A549 (cell line): ENCODE results near the gene CLEC2L.

Experiments
- CTCF ChIP-seq: fragments of >200 bp; sonication (Bioruptor Twin); formaldehyde crosslinking; IDR thresholded peaks from 3 replicates; pipeline ENCODE4 v1.5.1; 2016
- E2F6 ChIP-seq: IDR thresholded peaks from 2 replicates; pipeline ENCODE4 v1.6.1; 2012; ENCODE audit warnings: low read depth, borderline replicate concordance
- MYC ChIP-seq: IDR thresholded peaks from 2 replicates; pipeline ENCODE4 v1.6.1; 2012; ENCODE audit warnings: mild to moderate bottlenecking, inconsistent platforms, low read length, improper control_type of control experiment, borderline replicate concordance
- POLR2A ChIP-seq: IDR thresholded peaks from 2 replicates; pipeline ENCODE4 v1.6.1; 2012; ENCODE audit warnings: mild to moderate bottlenecking, low read length
- RFX5 ChIP-seq: fragments of 450-650 bp; IDR thresholded peaks from 2 replicates; pipeline ENCODE4 v1.7.1; 2014; ENCODE audit warnings: antibody characterized with exemption, mild to moderate bottlenecking, moderate library complexity
- TF ChIP-seq, protein P1 (sequence below): fragments of 200-600 bp; sonication (generic); IDR thresholded peaks from 2 replicates; pipeline ENCODE4 v1.6.1; 2016; ENCODE audit warnings: antibody characterized with exemption, mild to moderate bottlenecking, moderate library complexity
- TF ChIP-seq, protein P2 (sequence below): IDR thresholded peaks from 2 replicates; pipeline ENCODE4 v1.6.1; 2012

- TF ChIP-seq POLR2A (no peak), RFX5 (no peak), MYC (no peak), E2F6 (no peak), CTCF (no peak)
- TF ChIP-seq, protein P1, sequence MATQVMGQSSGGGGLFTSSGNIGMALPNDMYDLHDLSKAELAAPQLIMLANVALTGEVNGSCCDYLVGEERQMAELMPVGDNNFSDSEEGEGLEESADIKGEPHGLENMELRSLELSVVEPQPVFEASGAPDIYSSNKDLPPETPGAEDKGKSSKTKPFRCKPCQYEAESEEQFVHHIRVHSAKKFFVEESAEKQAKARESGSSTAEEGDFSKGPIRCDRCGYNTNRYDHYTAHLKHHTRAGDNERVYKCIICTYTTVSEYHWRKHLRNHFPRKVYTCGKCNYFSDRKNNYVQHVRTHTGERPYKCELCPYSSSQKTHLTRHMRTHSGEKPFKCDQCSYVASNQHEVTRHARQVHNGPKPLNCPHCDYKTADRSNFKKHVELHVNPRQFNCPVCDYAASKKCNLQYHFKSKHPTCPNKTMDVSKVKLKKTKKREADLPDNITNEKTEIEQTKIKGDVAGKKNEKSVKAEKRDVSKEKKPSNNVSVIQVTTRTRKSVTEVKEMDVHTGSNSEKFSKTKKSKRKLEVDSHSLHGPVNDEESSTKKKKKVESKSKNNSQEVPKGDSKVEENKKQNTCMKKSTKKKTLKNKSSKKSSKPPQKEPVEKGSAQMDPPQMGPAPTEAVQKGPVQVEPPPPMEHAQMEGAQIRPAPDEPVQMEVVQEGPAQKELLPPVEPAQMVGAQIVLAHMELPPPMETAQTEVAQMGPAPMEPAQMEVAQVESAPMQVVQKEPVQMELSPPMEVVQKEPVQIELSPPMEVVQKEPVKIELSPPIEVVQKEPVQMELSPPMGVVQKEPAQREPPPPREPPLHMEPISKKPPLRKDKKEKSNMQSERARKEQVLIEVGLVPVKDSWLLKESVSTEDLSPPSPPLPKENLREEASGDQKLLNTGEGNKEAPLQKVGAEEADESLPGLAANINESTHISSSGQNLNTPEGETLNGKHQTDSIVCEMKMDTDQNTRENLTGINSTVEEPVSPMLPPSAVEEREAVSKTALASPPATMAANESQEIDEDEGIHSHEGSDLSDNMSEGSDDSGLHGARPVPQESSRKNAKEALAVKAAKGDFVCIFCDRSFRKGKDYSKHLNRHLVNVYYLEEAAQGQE: no peak
- TF ChIP-seq, protein P2, sequence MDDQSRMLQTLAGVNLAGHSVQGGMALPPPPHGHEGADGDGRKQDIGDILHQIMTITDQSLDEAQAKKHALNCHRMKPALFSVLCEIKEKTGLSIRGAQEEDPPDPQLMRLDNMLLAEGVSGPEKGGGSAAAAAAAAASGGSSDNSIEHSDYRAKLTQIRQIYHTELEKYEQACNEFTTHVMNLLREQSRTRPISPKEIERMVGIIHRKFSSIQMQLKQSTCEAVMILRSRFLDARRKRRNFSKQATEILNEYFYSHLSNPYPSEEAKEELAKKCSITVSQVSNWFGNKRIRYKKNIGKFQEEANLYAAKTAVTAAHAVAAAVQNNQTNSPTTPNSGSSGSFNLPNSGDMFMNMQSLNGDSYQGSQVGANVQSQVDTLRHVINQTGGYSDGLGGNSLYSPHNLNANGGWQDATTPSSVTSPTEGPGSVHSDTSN: no peak
Observed at GRCh38 chr7:139534096-139534495, 10.6 kb downstream of the CLEC2L start.
